ENCODE measurements around the gene OPCML.

- TF ChIP-seq ATF7 (IDR thresholded peaks at IDR 0.05), result no peak
- no peak for TF ChIP-seq ATF7 (CRISPR knock-in tag; IDR thresholded peaks at IDR 0.05)
- TF ChIP-seq ZFP1 (CRISPR knock-in tag; IDR thresholded peaks at IDR 0.05), result no peak
- no peak for TF ChIP-seq ZNF350 (CRISPR knock-in tag; IDR thresholded peaks at IDR 0.05; ENCODE audit: borderline replicate concordance, low read depth)
- no peak for TF ChIP-seq RBM22 (optimal IDR thresholded peaks at IDR 0.05; ENCODE audit: low read length)
These were observed 666.7 kb downstream of the OPCML start for GRCh38 chr11:132865623-132866022.

Measured in HepG2 (cell line).